ENCODE data around the gene PCDHGA10. TPM values are rescaled to one million over a fixed set of nuclear protein-coding genes. Genes with fewer than 3 reads are reported as not detected.

The PCDHGA10 gene
- total RNA-seq, 2 donors from 2014 or later: 5.3 to 5.4 TPM

DNA sequence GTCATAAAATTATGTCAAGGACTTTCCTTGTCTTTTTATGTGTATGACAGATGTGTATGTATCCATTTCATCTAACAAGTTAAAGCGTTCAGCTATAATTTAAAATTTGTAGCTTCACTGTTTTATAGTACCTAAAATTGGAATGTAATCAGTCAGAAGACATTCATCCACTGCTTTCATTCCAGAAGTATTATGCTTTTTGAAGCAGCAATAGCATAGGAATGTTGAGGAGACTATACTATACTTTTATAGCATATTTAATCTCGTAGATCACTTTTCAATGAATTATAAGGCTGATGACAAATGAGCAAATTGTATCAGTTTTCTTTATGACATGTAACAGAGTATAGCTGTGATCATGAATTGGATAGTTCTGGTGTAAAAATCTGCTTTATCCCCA is 24.4 kb downstream of the PCDHGA10 start:
- WGBS, 2 donors: 80 to 98% methylated on average over 2 of the region's 2 CpGs
- intact Hi-C loops (cut with DNase I): no loop called here

DNA sequence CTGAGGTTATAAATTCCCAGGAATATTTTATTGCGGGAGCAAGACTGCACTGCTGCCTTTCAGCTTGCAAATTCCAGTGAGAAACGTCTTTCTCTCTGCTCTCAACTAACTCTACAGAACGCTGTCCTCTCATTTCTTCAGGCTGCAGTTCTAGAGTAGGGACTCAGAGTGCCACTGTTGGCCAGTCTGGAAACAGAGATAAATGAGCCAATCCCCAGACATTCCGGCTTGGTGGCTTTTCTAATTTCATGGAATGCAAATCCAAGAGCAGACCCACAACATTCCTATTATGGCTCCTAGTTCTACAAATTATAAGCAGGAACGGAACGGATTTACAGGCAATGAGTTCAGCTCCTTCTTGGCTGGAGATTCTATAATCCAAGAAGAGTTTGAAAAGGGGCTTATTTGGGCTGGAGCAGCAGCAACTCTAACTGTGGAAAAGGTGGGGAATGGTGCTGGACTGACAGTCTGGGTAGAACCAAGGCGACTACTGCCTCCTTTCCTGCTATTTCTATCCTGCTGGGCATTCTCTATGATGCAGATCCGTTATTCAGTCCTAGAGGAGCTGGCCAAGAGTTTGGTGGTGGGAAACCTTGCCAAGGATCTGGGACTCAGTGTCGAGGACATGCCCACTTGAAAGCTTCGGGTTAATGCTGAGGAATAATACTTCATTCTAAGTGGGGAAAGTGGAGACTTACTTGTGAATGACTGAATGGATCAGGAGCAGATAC is 26.8 kb downstream of the PCDHGA10 start:
- WGBS, 2 donors: 61% methylated on average over 10 of the region's 10 CpGs

More for the DNA sequence above, 24.4 kb downstream of the PCDHGA10 start:
- Histone ChIP-seq H3K4me3 (no peak overlapping the region), H3K27ac (no peak overlapping the region), H3K27me3 (no peaks in the 10 kb centered on the region), H3K9me3 (peaks cover 0 to 67% (median 0%) of the 10 kb centered on the region in 3 donors), H3K36me3 (replicated peaks in 1 of 2; ENCODE audit: insufficient read depth in 1 of 2, low read depth in 2 of 2) (no peaks in the 10 kb centered on the region), H3K4me1 (no peaks in the 10 kb centered on the region)
- no peak for DNase-seq
- TF ChIP-seq, protein P1, sequence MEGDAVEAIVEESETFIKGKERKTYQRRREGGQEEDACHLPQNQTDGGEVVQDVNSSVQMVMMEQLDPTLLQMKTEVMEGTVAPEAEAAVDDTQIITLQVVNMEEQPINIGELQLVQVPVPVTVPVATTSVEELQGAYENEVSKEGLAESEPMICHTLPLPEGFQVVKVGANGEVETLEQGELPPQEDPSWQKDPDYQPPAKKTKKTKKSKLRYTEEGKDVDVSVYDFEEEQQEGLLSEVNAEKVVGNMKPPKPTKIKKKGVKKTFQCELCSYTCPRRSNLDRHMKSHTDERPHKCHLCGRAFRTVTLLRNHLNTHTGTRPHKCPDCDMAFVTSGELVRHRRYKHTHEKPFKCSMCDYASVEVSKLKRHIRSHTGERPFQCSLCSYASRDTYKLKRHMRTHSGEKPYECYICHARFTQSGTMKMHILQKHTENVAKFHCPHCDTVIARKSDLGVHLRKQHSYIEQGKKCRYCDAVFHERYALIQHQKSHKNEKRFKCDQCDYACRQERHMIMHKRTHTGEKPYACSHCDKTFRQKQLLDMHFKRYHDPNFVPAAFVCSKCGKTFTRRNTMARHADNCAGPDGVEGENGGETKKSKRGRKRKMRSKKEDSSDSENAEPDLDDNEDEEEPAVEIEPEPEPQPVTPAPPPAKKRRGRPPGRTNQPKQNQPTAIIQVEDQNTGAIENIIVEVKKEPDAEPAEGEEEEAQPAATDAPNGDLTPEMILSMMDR (IDR thresholded peaks at IDR 0.05): no peak
- no peak for TF ChIP-seq POLR2A (IDR thresholded peaks at IDR 0.05)
- no peak for ATAC-seq

DNA sequence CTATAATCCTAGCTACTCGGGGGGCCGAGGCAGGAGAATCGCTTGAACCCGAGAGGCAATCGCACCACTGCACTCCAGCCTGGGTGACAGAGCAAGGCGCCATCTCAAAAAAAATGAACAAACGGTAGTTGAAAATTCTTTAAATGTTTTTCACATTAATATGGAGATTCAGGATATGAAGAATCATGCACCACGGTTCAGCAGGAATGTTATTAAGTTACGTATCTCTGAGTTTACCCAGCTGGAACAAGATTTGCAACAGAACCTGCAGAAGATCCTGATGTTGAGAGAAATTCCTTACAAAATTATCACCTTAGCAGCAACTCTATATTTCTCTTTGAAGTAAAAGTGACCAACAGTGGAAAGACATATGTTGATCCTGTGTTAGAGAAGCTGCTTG is 27.6 kb downstream of the PCDHGA10 start:
- ATAC-seq: no peak
- H3K9me3 ChIP-seq: peaks cover 0 to 44% (median 0%) of the 10 kb centered on the region in 3 donors

More for the DNA sequence above, 26.8 kb downstream of the PCDHGA10 start:
- no peak overlapping the region for H3K27ac ChIP-seq
- ATAC-seq: no peak
- no peak overlapping the region for H3K4me3 ChIP-seq
- TF ChIP-seq, protein P1 (IDR thresholded peaks at IDR 0.05): no peak
- no peak for TF ChIP-seq POLR2A (IDR thresholded peaks at IDR 0.05)
- H3K36me3 ChIP-seq (replicated peaks in 1 of 2; ENCODE audit: insufficient read depth in 1 of 2, low read depth in 2 of 2): no peaks in the 10 kb centered on the region
- H3K9me3 ChIP-seq: peaks cover 0 to 44% (median 0%) of the 10 kb centered on the region in 3 donors
- intact Hi-C loops (cut with DNase I): no loop called here
- no peak for DNase-seq
- H3K27me3 ChIP-seq: no peaks in the 10 kb centered on the region
- no peaks in the 10 kb centered on the region for H3K4me1 ChIP-seq

DNA sequence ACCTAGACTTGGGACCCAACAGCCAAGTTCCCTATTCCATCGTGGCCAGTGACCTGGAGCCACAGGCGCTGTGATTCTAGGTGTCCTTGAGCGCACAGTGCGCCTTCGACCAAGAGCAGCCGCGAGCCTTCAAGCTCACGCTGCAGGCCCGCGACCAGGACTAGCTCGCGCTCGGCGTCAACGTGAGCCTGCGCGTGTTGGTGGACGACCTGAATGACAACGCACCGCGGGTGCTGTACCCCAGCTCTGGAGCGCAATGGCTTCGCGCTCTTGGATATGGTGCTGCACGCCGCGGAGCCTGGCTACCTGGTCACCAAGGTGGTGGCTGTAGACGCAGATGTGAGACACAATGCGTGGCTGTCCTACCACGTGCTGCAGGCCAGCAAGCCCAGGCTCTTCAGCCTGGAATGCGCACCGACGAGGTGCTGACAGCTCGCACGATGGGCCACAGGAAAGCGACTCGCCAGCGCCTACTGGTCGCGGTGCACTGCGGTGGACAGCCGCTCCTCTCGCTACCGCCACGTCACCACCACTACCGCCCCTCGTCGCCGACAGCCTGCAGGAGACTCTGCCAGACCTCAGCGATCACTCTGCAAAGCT is 28.9 kb downstream of the PCDHGA10 start:
- ATAC-seq (no peak), DNase-seq (no peak)
- intact Hi-C loops (cut with DNase I): no loop called here
- WGBS, 2 donors: 42 to 57% methylated on average over 43 to 50 of the region's 50 CpGs
- TF ChIP-seq, protein P1 (IDR thresholded peaks at IDR 0.05): no peak
- no peak for TF ChIP-seq POLR2A (IDR thresholded peaks at IDR 0.05)
- H3K9me3 ChIP-seq: peaks cover 0 to 37% (median 0%) of the 10 kb centered on the region in 3 donors
- H3K4me3 ChIP-seq: no peak overlapping the region
- no peaks in the 10 kb centered on the region for H3K36me3 ChIP-seq (replicated peaks in 1 of 2; ENCODE audit: insufficient read depth in 1 of 2, low read depth in 2 of 2)
- no peaks in the 10 kb centered on the region for H3K4me1 ChIP-seq
- H3K27me3 ChIP-seq: no peaks in the 10 kb centered on the region
- no peak overlapping the region for H3K27ac ChIP-seq

More for the DNA sequence above, 27.6 kb downstream of the PCDHGA10 start:
- intact Hi-C loops (cut with DNase I): no loop called here
- Histone ChIP-seq H3K27ac (no peak overlapping the region), H3K4me3 (no peak overlapping the region), H3K27me3 (no peaks in the 10 kb centered on the region), H3K4me1 (no peaks in the 10 kb centered on the region), H3K36me3 (replicated peaks in 1 of 2; ENCODE audit: insufficient read depth in 1 of 2, low read depth in 2 of 2) (no peaks in the 10 kb centered on the region)
- no peak for DNase-seq
- no peak for TF ChIP-seq POLR2A (IDR thresholded peaks at IDR 0.05)
- TF ChIP-seq, protein P1 (IDR thresholded peaks at IDR 0.05): no peak
- 91 to 92% methylated on average over 9 of the region's 9 CpGs for WGBS, 2 donors
